GM12878 (cell line): ENCODE results near the gene ZNF408. TPM values are rescaled to one million over a fixed set of nuclear protein-coding genes. Genes with fewer than 3 reads are reported as not detected.

Source experiments
- ATAC-seq: fragments of 200-7000 bp; cut with Tn5 transposase; 3 replicates; pipeline ENCODE4 v1.9.1; 2020; ENCODE audit warnings: mild to moderate bottlenecking, moderate library complexity
- BruUV-seq: library from RNA; stranded (reverse); fragments of 400-500 nt; replicated peaks from 2 replicates; lab custom pipeline; 2021; lab: Mats Ljungman, UMichigan
- CTCF ChIA-PET: fragments of 300-600 bp; sonication (Branson Sonifier 250); formaldehyde crosslinking; extraction: SDS; loops from one replicate; lab custom pipeline; 2021; ENCODE audit warnings: inconsistent platforms; lab: Yijun Ruan, JAX
- POLR2A ChIA-PET: fragments of 350-600 bp; formaldehyde crosslinking; extraction: SDS; loops from one replicate; lab custom pipeline; 2021; ENCODE audit warnings: inconsistent platforms; lab: Charles Lee
- RAD21 ChIA-PET: fragments of 300-600 bp; sonication (Branson Sonifier 250); formaldehyde crosslinking; loops from one replicate; lab custom pipeline; 2023; ENCODE audit warnings: antibody characterized with exemption; ENCODE audit not compliant: unreplicated experiment; lab: Charles Lee
- SMC1A ChIA-PET: fragments of 300-600 bp; sonication (Branson Sonifier 250); formaldehyde crosslinking; loops from one replicate; lab custom pipeline; 2023; ENCODE audit not compliant: unreplicated experiment, uncharacterized antibody; lab: Charles Lee
- DNase-seq: peaks from one replicate; pipeline ENCODE4 v3.0.0-alpha.2; 2011; ENCODE audit warnings: low read depth, low spot score
- FAIRE-seq: peaks from 3 replicates; lab custom pipeline; 2011; peaks lifted over from hg19 to GRCh38; lab: Jason Lieb, UNC
- H2AFZ ChIP-seq: 2 replicates; pipeline ENCODE4 v1.6.0; 2011; ENCODE audit warnings: low read depth, low read length, control low read depth; ENCODE audit not compliant: control insufficient read depth
- H3K27ac ChIP-seq: 2 replicates; pipeline ENCODE4 v1.5.1; 2011; ENCODE audit warnings: control low read depth; ENCODE audit not compliant: control insufficient read depth, insufficient read depth
- H3K27me3 ChIP-seq, 2 experiments: replicated peaks in 1 of 2; 2 replicates each; pipeline versions ENCODE4 v1.6.0 to v1.6.1; 2011; ENCODE audit warnings: low read length in 1 of 2; ENCODE audit not compliant: control insufficient read depth in 2 of 2, insufficient read depth in 2 of 2
- H3K36me3 ChIP-seq, 2 experiments: 2 replicates each; pipeline ENCODE4 v1.5.1; 2011; ENCODE audit warnings: low read length in 1 of 2; ENCODE audit not compliant: control insufficient read depth in 2 of 2, insufficient read depth in 2 of 2
- H3K4me1 ChIP-seq: 2 replicates; pipeline ENCODE4 v1.6.1; 2011; ENCODE audit warnings: mild to moderate bottlenecking, low read length, moderate library complexity, mixed read lengths; ENCODE audit not compliant: control insufficient read depth, insufficient read depth
- H3K4me2 ChIP-seq: 2 replicates; pipeline ENCODE4 v1.6.0; 2011; ENCODE audit warnings: control low read depth; ENCODE audit not compliant: control insufficient read depth, insufficient read depth
- H3K4me3 ChIP-seq: fragments of 200-600 bp; sonication (generic); 2 replicates; pipeline ENCODE4 v1.5.1; 2016
- H3K79me2 ChIP-seq: 2 replicates; pipeline ENCODE4 v1.6.0; 2011; ENCODE audit warnings: low read length; ENCODE audit not compliant: control insufficient read depth, insufficient read depth
- H3K9ac ChIP-seq: 2 replicates; pipeline ENCODE4 v1.8.0; 2011; ENCODE audit warnings: low read length, control low read depth, mixed read lengths; ENCODE audit not compliant: control insufficient read depth, insufficient read depth
- H3K9me3 ChIP-seq: replicated peaks from 3 replicates; pipeline ENCODE4 v1.5.1; 2011; ENCODE audit warnings: mild to moderate bottlenecking, low read length; ENCODE audit not compliant: control insufficient read depth, insufficient read depth
- H4K20me1 ChIP-seq: 2 replicates; pipeline ENCODE4 v1.6.0; 2011; ENCODE audit not compliant: control insufficient read depth, insufficient read depth
- BCL11A ChIP-seq: IDR thresholded peaks from 2 replicates; pipeline ENCODE4 v1.6.1; 2011; ENCODE audit warnings: low read depth, low read length
- BRCA1 ChIP-seq: IDR thresholded peaks from 2 replicates; pipeline ENCODE4 v1.6.1; 2011; ENCODE audit warnings: low read depth, low read length, improper control_type of control experiment
- CUX1 ChIP-seq: IDR thresholded peaks from 2 replicates; pipeline ENCODE4 v1.6.1; 2012; ENCODE audit warnings: improper control_type of control experiment, low read depth, low read length; ENCODE audit not compliant: insufficient replicate concordance
- ESRRA ChIP-seq: IDR thresholded peaks from 2 replicates; pipeline ENCODE4 v1.6.1; 2012; ENCODE audit warnings: mild to moderate bottlenecking, low read length, improper control_type of control experiment
- EZH2 ChIP-seq: IDR thresholded peaks from 2 replicates; pipeline ENCODE4 v1.6.1; 2012; ENCODE audit warnings: low read depth, mild to moderate bottlenecking, control low read depth, inconsistent platforms, low read length, borderline replicate concordance; ENCODE audit not compliant: control insufficient read depth
- HDAC6 ChIP-seq: fragments of 200-600 bp; sonication (generic); IDR thresholded peaks from one replicate; pipeline ENCODE4 v1.8.0; 2017; ENCODE audit warnings: antibody characterized with exemption; ENCODE audit not compliant: unreplicated experiment
- IRF5 ChIP-seq: fragments of 450-650 bp; IDR thresholded peaks from 2 replicates; pipeline ENCODE4 v1.6.1; 2017; ENCODE audit warnings: borderline replicate concordance
- JUNB ChIP-seq: IDR thresholded peaks from 2 replicates; pipeline ENCODE4 v1.6.1; 2016; ENCODE audit warnings: antibody characterized with exemption, mild to moderate bottlenecking
- KLF5 ChIP-seq: fragments of 450-650 bp; IDR thresholded peaks from 2 replicates; pipeline ENCODE4 v1.6.1; 2014; ENCODE audit warnings: mild to moderate bottlenecking; ENCODE audit not compliant: partially characterized antibody
- MAX ChIP-seq: IDR thresholded peaks from 2 replicates; pipeline ENCODE4 v1.6.1; 2012; ENCODE audit warnings: low read depth, low read length, improper control_type of control experiment
- MTA2 ChIP-seq: fragments of 450-650 bp; IDR thresholded peaks from 2 replicates; pipeline ENCODE4 v1.6.1; 2016; ENCODE audit warnings: low read depth, mild to moderate bottlenecking, moderate library complexity
- MYC ChIP-seq: IDR thresholded peaks from 2 replicates; pipeline ENCODE4 v1.6.1; 2011; ENCODE audit warnings: mild to moderate bottlenecking, low read length, moderate library complexity, inconsistent platforms; ENCODE audit not compliant: insufficient read depth, insufficient replicate concordance, insufficient read length, severe bottlenecking
- POLR2A ChIP-seq: IDR thresholded peaks from 2 replicates; pipeline ENCODE4 v1.6.1; 2011; ENCODE audit warnings: low read depth, mild to moderate bottlenecking, low read length
- RBBP5 ChIP-seq: fragments of 200-600 bp; sonication (generic); conservative IDR thresholded peaks from 2 replicates; pipeline ENCODE4 v1.6.1; 2016
- SP1 ChIP-seq: IDR thresholded peaks from one replicate; pipeline ENCODE4 v1.6.1; 2011; ENCODE audit warnings: low read depth, low read length
- SREBF1 ChIP-seq: IDR thresholded peaks from 2 replicates; pipeline ENCODE4 v1.6.1; 2012; ENCODE audit warnings: mild to moderate bottlenecking, low read length
- TARDBP ChIP-seq: IDR thresholded peaks from 2 replicates; pipeline ENCODE4 v1.6.1; 2016; ENCODE audit warnings: borderline replicate concordance
- WGBS: methylation state at CpG from one replicate; pipeline ENCODE4 v1.1.6; 2016; ENCODE audit warnings: low lambda C conversion rate; ENCODE audit not compliant: insufficient replicate concordance, insufficient coverage; ENCODE audit errors: missing lambda C conversion rate; 5-methylcytosine and 5-hydroxymethylcytosine counted together
- in situ Hi-C: fragments of 300-500 bp; cut with MboI; formaldehyde crosslinking; loops from 9 replicates; pipeline ENCODE4 v1.14.3; 2018; ENCODE audit warnings: mixed read lengths
- intact Hi-C: fragments of 100-400 bp; cut with micrococcal nuclease; formaldehyde crosslinking; loops from one replicate; pipeline ENCODE4 v1.14.2; 2022; ENCODE audit not compliant: unreplicated experiment
- polyA plus RNA-seq, 11 experiments: library from polyadenylated mRNA; depleted of rRNA in 4 of 11; unstranded in 6 of 11; stranded (reverse) in 5 of 11; fragments of >200 nt; fragmentation: Nextera tagmentation in 4 of 11; fragmentation: Illumina TruSeq in 1 of 11; extraction: Ambion mirVana in 4 of 11; extraction: Trizol in 1 of 11; gene quantifications; 1 replicate in 1 of 11; 2 replicates in 10 of 11; pipeline versions ENCODE4 v1.2.1 to v1.2.3, GENCODE V29; 2011 to 2016; ENCODE audit warnings: inconsistent platforms in 2 of 11, missing spikeins in 2 of 11, low read depth in 1 of 11
- total RNA-seq, 4 experiments: library from RNA; depleted of rRNA in 3 of 4; stranded (reverse); fragments of >200 nt in 3 of 4; fragmentation: Illumina TruSeq in 1 of 4; extraction: Trizol in 1 of 4; gene quantifications; 2 replicates each; pipeline versions ENCODE4 v1.2.1 to v1.2.3, GENCODE V29; 2013 to 2021

Gene ZNF408
- total and polyA plus RNA-seq, 10 of the 15 experiments (the other 5 are each of a cell fraction or from before 2014, with no cell fraction given): 0.19 to 11.3 (median 7.2) TPM

- no peak for TF ChIP-seq MAX
- TF ChIP-seq EZH2: no peak
- TF ChIP-seq MYC: no peak
- no peak for TF ChIP-seq SP1
- TF ChIP-seq POLR2A: no peak
Observed at GRCh38 chr11:46745995-46746394, 45.2 kb downstream of the ZNF408 start (continued).

- FAIRE-seq (no peak), DNase-seq (no peak), ATAC-seq (no peak)
- no peaks in the 10 kb centered on the region for H3K4me1 ChIP-seq
- H3K9me3 ChIP-seq: no peaks in the 10 kb centered on the region
- no peak overlapping the region for H3K4me3 ChIP-seq
- BruUV-seq: no TSS peak
- TF ChIP-seq JUNB (no peak), TARDBP (no peak), BCL11A (no peak), HDAC6 (no peak), CUX1 (no peak), RBBP5 (no peak), IRF5 (no peak), BRCA1 (no peak), POLR2A (no peak), MTA2 (no peak), SP1 (no peak), ESRRA (no peak), KLF5 (no peak), SREBF1 (no peak)
- H3K27me3 ChIP-seq: no peaks in the 10 kb centered on the region
- no peak overlapping the region for H2AFZ ChIP-seq
- H4K20me1 ChIP-seq: no peaks in the 10 kb centered on the region
- ChIA-PET CTCF (no interaction called here), POLR2A (no interaction called here), SMC1A (interaction anchor here (0.6 kb wide), 1 partner anchor 17 kb away, joined by 3 read pairs; no protein-coding TSS in a partner anchor), RAD21 (interaction anchor here (0.7 kb wide), 1 partner anchor 237 kb away, joined by 3 read pairs; no protein-coding TSS in a partner anchor)
- H3K27ac ChIP-seq: no peak overlapping the region
- H3K36me3 ChIP-seq: peaks cover 21 to 45% of the 10 kb centered on the region in 2 experiments
- 98% methylated on average over 6 of the region's 6 CpGs for WGBS
- intact Hi-C loops (no loop called here), in situ Hi-C loops (no loop called here)
- no peak overlapping the region for H3K9ac ChIP-seq
- H3K4me2 ChIP-seq: no peak overlapping the region
- no peaks in the 10 kb centered on the region for H3K79me2 ChIP-seq
Observed at GRCh38 chr11:46747150-46747549, 46.3 kb downstream of the ZNF408 start.
